IMR-90 (cell line): ENCODE measurements around the gene SOCS6.

Experiments
- FOS ChIP-seq: fragments of 150-350 bp; IDR thresholded peaks from 2 replicates; pipeline ENCODE4 v1.6.1; 2016; ENCODE audit warnings: low read depth, low read length
- RAD21 ChIP-seq: IDR thresholded peaks from 2 replicates; pipeline ENCODE4 v1.6.1; 2012; ENCODE audit warnings: low read length, improper control_type of control experiment

DNA sequence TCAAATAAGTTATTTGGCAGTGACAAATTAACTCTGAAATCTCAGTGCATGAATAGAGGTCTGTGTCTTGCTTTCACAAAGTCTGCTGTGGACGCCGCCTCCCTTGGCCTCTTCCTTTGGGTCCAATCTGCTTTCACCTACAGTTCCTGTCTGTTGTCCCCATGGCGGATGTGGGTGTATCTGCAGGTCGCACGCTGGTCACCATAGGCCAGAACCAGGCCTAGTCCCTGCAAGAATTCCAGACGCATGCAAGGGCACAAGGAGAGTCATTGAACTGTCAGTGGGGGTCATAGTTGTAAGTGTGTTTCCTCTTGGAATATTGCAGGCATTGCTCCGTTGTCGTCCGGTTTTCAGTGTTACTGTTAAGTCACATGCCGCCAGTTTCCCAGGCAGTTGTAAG is 7.4 kb downstream of the SOCS6 start:
- TF ChIP-seq RAD21 = no peak
- no peak for TF ChIP-seq FOS
